Endothelial cell (in vitro differentiated cells): ENCODE measurements around the gene EMILIN1. TPM values are rescaled to one million over a fixed set of nuclear protein-coding genes. Genes with fewer than 3 reads are reported as not detected.

Source experiments
- DNase-seq: peaks from one replicate; pipeline ENCODE4 v3.0.0; 2021; ENCODE audit warnings: low spot score
- H3K27ac Mint-ChIP-seq: one replicate; pipeline ENCODE4 v1.8.0; 2021; ENCODE audit warnings: mixed read lengths, inconsistent platforms; ENCODE audit not compliant: unreplicated experiment
- H3K27me3 Mint-ChIP-seq: one replicate; pipeline ENCODE4 v1.8.0; 2021; ENCODE audit warnings: mild to moderate bottlenecking, moderate library complexity, mixed read lengths, inconsistent platforms; ENCODE audit not compliant: unreplicated experiment
- H3K36me3 Mint-ChIP-seq: one replicate; pipeline ENCODE4 v1.8.0; 2021; ENCODE audit warnings: mild to moderate bottlenecking, low read depth, mixed read lengths, inconsistent platforms; ENCODE audit not compliant: unreplicated experiment
- H3K4me1 Mint-ChIP-seq: one replicate; pipeline ENCODE4 v1.8.0; 2021; ENCODE audit warnings: mild to moderate bottlenecking, mixed read lengths, inconsistent platforms; ENCODE audit not compliant: unreplicated experiment
- H3K4me3 Mint-ChIP-seq: one replicate; pipeline ENCODE4 v1.8.0; 2021; ENCODE audit warnings: mild to moderate bottlenecking, mixed read lengths, inconsistent platforms; ENCODE audit not compliant: unreplicated experiment
- H3K9me3 Mint-ChIP-seq: one replicate; pipeline ENCODE4 v1.8.0; 2021; ENCODE audit warnings: mixed read lengths, inconsistent platforms; ENCODE audit not compliant: unreplicated experiment
- total RNA-seq: library from RNA; stranded (reverse); fragmentation: NEBNext Ultra II Directional; extraction: Animal tissue kit (Norgen Biotek cat#: 25700); gene quantifications from one replicate; pipeline ENCODE4 v1.2.1, GENCODE V29; 2021; ENCODE audit not compliant: unreplicated experiment
- TF ChIP-seq, protein P1 (sequence below): fragments of 200-600 bp; sonication (generic); IDR thresholded peaks from one replicate; pipeline ENCODE4 v1.5.0; 2021; ENCODE audit warnings: antibody characterized with exemption; ENCODE audit not compliant: unreplicated experiment

The EMILIN1 gene
- total RNA-seq, 1 donor from 2014 or later: 2.1 TPM

DNA sequence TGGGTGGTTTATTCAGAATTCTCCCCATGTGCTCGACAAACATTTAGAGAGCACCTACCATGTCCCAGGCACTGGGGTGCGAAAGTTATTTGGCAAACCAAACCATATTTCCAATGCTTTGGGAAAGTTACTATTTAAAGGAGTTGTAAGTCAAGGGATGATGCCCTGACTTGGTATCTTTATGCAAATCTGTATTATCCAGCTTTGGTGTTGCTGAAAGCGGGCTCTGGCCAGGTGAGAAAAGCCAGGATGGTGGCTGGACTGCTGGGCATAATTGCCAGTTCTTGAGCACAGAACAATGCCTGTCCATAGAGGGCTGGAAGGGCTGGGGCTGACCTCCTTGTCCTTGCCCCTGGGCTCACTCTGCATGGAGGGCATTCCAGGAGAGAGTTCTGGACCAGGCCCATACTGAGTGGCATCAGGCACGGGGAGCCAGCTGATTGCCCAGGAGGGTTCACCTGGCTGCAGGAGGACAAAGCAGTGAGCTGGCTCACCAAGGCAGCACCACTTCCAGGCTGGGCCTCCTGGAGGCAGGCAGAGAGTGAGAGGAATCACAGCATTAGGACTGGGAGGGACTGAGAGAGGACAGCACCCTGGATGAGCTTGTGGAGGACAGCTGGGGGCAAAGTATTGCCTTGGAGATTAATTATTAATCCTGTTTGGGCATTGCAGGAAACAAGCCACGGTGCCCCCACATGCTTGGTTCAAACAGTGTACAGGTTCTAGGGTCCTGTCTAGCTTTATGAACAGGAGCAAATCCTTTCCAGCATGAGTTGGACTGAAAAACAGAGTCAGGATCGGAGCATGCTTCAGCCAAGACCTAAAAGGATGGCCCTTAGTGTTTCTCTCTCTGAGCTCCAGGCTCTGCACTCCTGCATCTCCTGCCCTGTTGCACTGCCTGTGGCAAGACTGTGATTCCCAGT, 15.3 kb downstream of the EMILIN1 start:
- TF ChIP-seq, protein P1, sequence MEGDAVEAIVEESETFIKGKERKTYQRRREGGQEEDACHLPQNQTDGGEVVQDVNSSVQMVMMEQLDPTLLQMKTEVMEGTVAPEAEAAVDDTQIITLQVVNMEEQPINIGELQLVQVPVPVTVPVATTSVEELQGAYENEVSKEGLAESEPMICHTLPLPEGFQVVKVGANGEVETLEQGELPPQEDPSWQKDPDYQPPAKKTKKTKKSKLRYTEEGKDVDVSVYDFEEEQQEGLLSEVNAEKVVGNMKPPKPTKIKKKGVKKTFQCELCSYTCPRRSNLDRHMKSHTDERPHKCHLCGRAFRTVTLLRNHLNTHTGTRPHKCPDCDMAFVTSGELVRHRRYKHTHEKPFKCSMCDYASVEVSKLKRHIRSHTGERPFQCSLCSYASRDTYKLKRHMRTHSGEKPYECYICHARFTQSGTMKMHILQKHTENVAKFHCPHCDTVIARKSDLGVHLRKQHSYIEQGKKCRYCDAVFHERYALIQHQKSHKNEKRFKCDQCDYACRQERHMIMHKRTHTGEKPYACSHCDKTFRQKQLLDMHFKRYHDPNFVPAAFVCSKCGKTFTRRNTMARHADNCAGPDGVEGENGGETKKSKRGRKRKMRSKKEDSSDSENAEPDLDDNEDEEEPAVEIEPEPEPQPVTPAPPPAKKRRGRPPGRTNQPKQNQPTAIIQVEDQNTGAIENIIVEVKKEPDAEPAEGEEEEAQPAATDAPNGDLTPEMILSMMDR: no peak
- DNase-seq: no peak
- H3K4me1 Mint-ChIP-seq: peaks cover 15% of the 10 kb centered on the region
- H3K36me3 Mint-ChIP-seq: no peaks in the 10 kb centered on the region
- no peaks in the 10 kb centered on the region for H3K9me3 Mint-ChIP-seq
- H3K27me3 Mint-ChIP-seq: peaks cover 12% of the 10 kb centered on the region
- no peak overlapping the region for H3K27ac Mint-ChIP-seq
- no peak overlapping the region for H3K4me3 Mint-ChIP-seq

DNA sequence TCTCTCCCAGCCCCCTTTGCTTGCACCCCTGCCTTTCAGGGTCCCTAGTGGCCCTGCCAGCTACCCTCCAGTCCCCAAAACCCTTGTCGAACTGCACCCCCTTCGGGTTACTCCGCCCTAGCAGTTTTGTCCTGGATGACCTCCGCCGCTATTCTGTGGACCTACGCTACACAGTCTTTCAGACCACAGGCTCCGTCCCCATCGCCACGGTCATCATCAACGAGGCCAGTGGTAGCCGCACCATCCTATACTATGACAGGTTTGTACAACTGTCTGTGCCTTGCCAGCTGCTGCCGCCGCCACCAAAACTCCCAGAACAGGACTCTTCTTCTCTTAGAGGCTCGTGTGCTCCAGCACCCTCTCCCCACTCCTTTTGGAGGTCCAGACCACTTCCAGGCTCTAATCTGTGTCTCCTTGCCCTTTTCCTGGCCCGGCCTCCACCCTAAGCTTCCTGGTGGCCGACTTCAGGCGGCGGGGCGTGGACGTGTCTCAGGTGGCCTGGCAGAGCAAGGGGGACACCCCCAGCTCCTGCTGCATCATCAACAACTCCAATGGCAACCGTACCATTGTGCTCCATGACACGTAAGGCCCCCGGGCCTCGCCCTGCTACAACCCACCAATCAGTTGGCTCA, 16.1 kb downstream of the EMILIN1 start:
- peaks cover 15% of the 10 kb centered on the region for H3K4me1 Mint-ChIP-seq
- H3K36me3 Mint-ChIP-seq: no peaks in the 10 kb centered on the region
- H3K27me3 Mint-ChIP-seq: peaks cover 13% of the 10 kb centered on the region
- H3K9me3 Mint-ChIP-seq: no peaks in the 10 kb centered on the region
- no peak for DNase-seq
- TF ChIP-seq, protein P1: no peak
- H3K27ac Mint-ChIP-seq: no peak overlapping the region
- H3K4me3 Mint-ChIP-seq: no peak overlapping the region

DNA sequence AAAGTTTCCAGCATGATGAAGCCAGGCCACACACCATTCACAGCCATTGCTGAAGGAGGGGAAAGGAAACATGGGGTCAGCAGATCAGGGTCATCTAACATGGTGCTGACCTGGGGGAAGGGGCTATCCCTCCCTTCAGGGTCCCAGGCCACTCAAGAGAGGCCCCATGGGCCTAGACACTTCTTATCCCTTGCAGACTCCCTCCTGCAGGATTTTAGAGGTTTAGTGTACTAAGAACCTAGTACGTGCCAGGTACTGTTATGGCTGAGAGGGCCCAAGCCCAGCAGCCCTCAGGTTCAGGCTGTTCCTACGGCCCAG, 17.0 kb downstream of the EMILIN1 start:
- Mint-ChIP-seq H3K27ac (no peak overlapping the region), H3K9me3 (no peaks in the 10 kb centered on the region), H3K4me1 (peaks cover 15% of the 10 kb centered on the region), H3K4me3 (no peak overlapping the region), H3K27me3 (peaks cover 13% of the 10 kb centered on the region), H3K36me3 (no peaks in the 10 kb centered on the region)
- no peak for DNase-seq
- TF ChIP-seq, protein P1: no peak

DNA sequence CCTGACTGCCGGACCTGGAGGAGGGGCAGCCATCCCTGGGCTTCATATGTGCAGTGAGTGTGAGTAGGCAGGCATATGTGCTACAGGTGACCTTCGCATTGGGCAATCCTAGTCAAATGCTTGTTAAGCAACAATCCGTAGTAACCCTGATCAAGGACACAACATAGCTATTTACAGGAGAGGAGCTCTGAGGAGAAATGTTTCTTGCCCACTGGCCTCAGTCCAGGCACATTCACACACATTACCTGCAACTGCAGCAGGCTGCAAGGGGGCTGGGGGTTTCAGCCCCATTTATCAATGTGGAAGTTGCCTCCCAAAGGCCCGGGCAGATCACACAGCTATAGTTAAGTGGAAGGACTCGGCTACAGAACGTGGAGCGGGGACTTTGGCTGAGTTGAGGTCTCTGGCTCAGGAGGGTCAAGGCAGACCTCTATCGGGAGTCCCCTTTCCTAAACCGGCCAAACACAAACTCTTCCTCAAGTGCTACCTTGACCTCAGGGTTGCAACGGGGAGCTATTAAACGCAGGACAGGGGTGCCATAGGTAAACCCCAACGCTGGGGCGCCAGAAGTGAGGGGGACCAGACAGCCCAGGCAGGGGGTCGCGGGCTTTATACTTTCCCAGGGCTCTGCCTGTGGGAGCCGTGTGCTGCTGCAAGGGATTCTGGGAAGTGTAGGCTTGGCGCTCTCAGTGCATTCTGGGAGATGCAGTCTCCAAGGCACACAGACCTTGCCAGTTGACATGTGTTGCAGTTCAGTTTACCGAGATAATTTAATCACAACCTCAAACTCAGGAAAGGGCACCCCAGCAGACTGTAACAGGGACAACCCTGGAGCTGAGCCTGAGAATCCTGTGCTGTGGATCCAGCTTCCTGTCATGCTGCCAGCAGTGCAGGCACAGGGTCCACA, 17.6 kb downstream of the EMILIN1 start:
- H3K9me3 Mint-ChIP-seq: no peaks in the 10 kb centered on the region
- H3K4me3 Mint-ChIP-seq: no peak overlapping the region
- TF ChIP-seq, protein P1: no peak
- peaks cover 13% of the 10 kb centered on the region for H3K27me3 Mint-ChIP-seq
- DNase-seq: peak; percentile 50
- H3K36me3 Mint-ChIP-seq: no peaks in the 10 kb centered on the region
- peaks cover 15% of the 10 kb centered on the region for H3K4me1 Mint-ChIP-seq
- H3K27ac Mint-ChIP-seq: no peak overlapping the region
